MM.1S (cell line): Measurements from ENCODE around the gene MTFR1L.

ENCODE experiments used
- DNase-seq: peaks from one replicate; pipeline ENCODE4 v3.0.0-alpha.2; 2015
- H2AFZ ChIP-seq: fragments of 300-600 bp; sonication (generic); 2 replicates; pipeline ENCODE4 v1.6.0; 2016; ENCODE audit warnings: antibody characterized with exemption, low read length
- H3F3A ChIP-seq: fragments of 300-600 bp; sonication (generic); 2 replicates; pipeline ENCODE4 v1.6.1; 2016; ENCODE audit warnings: mild to moderate bottlenecking, antibody characterized with exemption, low read length, moderate library complexity, mixed read lengths; ENCODE audit not compliant: insufficient read depth
- H3K27ac ChIP-seq: fragments of 300-600 bp; sonication (generic); 2 replicates; pipeline ENCODE4 v1.5.1; 2016; ENCODE audit warnings: mild to moderate bottlenecking, low read length
- H3K27me3 ChIP-seq: fragments of 300-600 bp; sonication (generic); replicated peaks from 2 replicates; pipeline ENCODE4 v1.6.0; 2016; ENCODE audit warnings: low read length; ENCODE audit not compliant: insufficient read depth
- H3K36me3 ChIP-seq: fragments of 300-600 bp; sonication (generic); replicated peaks from 2 replicates; pipeline ENCODE4 v1.6.1; 2016; ENCODE audit warnings: mild to moderate bottlenecking, low read length, mixed read lengths; ENCODE audit not compliant: insufficient read depth
- H3K4me1 ChIP-seq: fragments of 300-600 bp; sonication (generic); 2 replicates; pipeline ENCODE4 v1.6.1; 2016; ENCODE audit warnings: low read length, mixed read lengths
- H3K4me2 ChIP-seq: fragments of 300-600 bp; sonication (generic); 2 replicates; pipeline ENCODE4 v1.6.0; 2016; ENCODE audit warnings: low read depth, low read length
- H3K4me3 ChIP-seq: fragments of 300-600 bp; sonication (generic); 2 replicates; pipeline ENCODE4 v1.5.1; 2016; ENCODE audit warnings: low read length, mixed read lengths
- H3K79me2 ChIP-seq: fragments of 300-600 bp; sonication (generic); 2 replicates; pipeline ENCODE4 v1.6.1; 2016; ENCODE audit warnings: mixed run types, low read length, mixed read lengths
- H3K9ac ChIP-seq: fragments of 300-600 bp; sonication (generic); 2 replicates; pipeline ENCODE4 v1.6.1; 2016; ENCODE audit warnings: low read length, mixed read lengths
- H3K9me2 ChIP-seq: fragments of 300-600 bp; sonication (generic); replicated peaks from 2 replicates; pipeline ENCODE4 v1.6.1; 2016; ENCODE audit warnings: mild to moderate bottlenecking, low read length, mixed read lengths; ENCODE audit not compliant: insufficient read depth
- H3K9me3 ChIP-seq: fragments of 300-600 bp; sonication (generic); replicated peaks from 2 replicates; pipeline ENCODE4 v1.6.1; 2016; ENCODE audit warnings: mild to moderate bottlenecking, low read length, mixed read lengths; ENCODE audit not compliant: insufficient read depth
- H4K20me1 ChIP-seq: fragments of 300-600 bp; sonication (generic); 2 replicates; pipeline ENCODE4 v1.6.1; 2016; ENCODE audit warnings: mild to moderate bottlenecking, low read length, moderate library complexity, mixed read lengths; ENCODE audit not compliant: insufficient read depth
- EZH2 ChIP-seq: fragments of 300-600 bp; sonication (generic); optimal IDR thresholded peaks from 2 replicates; pipeline ENCODE3; 2017; ENCODE audit warnings: low read depth, mild to moderate bottlenecking, antibody characterized with exemption, low read length, mixed read lengths
- EZH2phosphoT487 ChIP-seq: fragments of 300-600 bp; sonication (generic); IDR thresholded peaks from 2 replicates; pipeline ENCODE4 v1.6.1; 2018; ENCODE audit warnings: antibody characterized with exemption, low read length
- TF ChIP-seq, protein P1 (sequence below): fragments of 300-600 bp; sonication (generic); IDR thresholded peaks from 2 replicates; pipeline ENCODE4 v1.5.1; 2016; ENCODE audit warnings: antibody characterized with exemption, low read length, mixed read lengths

The MTFR1L gene

GRCh38 chr1:25809283-25809926, 10.3 kb upstream of the MTFR1L start:
- Histone ChIP-seq H3K27ac (no peak overlapping the region), H3K4me1 (no peaks in the 10 kb centered on the region), H3K4me3 (no peak overlapping the region), H2AFZ (no peak overlapping the region), H3K9me2 (no peaks in the 10 kb centered on the region), H3K9me3 (no peaks in the 10 kb centered on the region), H3K4me2 (no peak overlapping the region), H3K9ac (no peak overlapping the region), H3F3A (no peaks in the 10 kb centered on the region), H3K27me3 (no peaks in the 10 kb centered on the region), H3K79me2 (no peaks in the 10 kb centered on the region), H3K36me3 (no peaks in the 10 kb centered on the region), H4K20me1 (no peaks in the 10 kb centered on the region)
- TF ChIP-seq, protein P1, sequence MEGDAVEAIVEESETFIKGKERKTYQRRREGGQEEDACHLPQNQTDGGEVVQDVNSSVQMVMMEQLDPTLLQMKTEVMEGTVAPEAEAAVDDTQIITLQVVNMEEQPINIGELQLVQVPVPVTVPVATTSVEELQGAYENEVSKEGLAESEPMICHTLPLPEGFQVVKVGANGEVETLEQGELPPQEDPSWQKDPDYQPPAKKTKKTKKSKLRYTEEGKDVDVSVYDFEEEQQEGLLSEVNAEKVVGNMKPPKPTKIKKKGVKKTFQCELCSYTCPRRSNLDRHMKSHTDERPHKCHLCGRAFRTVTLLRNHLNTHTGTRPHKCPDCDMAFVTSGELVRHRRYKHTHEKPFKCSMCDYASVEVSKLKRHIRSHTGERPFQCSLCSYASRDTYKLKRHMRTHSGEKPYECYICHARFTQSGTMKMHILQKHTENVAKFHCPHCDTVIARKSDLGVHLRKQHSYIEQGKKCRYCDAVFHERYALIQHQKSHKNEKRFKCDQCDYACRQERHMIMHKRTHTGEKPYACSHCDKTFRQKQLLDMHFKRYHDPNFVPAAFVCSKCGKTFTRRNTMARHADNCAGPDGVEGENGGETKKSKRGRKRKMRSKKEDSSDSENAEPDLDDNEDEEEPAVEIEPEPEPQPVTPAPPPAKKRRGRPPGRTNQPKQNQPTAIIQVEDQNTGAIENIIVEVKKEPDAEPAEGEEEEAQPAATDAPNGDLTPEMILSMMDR: no peak
- TF ChIP-seq EZH2phosphoT487 (no peak), EZH2 (no peak)
- DNase-seq: no peak

DNA sequence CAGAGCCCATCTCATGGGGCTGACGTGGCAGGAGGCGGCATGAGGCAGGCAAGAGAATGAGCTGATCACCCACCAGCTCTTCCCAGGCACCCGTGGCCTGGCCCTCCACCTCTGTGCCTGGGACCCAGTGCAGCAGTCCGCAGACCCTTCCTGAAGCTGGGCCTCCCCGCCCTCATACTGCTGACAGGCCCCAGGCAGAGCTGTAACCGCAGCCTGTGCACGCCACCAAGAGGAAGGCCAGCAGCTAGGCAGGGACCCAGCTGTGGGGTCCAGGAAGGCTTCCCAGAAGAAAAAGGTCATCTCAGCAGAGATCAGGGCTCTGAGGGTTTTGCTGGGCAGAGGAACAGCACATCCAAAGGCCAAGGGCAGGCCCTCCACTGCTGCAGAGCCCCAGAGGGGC, 9.8 kb upstream of the MTFR1L start:
- Histone ChIP-seq H3K27ac (no peak overlapping the region), H3K4me2 (no peak overlapping the region), H3K27me3 (no peaks in the 10 kb centered on the region), H3K4me3 (no peak overlapping the region), H3F3A (no peaks in the 10 kb centered on the region), H3K9me2 (no peaks in the 10 kb centered on the region), H3K9me3 (no peaks in the 10 kb centered on the region), H4K20me1 (no peaks in the 10 kb centered on the region), H3K9ac (no peak overlapping the region), H2AFZ (no peak overlapping the region), H3K36me3 (no peaks in the 10 kb centered on the region), H3K79me2 (no peaks in the 10 kb centered on the region), H3K4me1 (no peaks in the 10 kb centered on the region)
- no peak for DNase-seq
- no peak for TF ChIP-seq EZH2
- no peak for TF ChIP-seq EZH2phosphoT487
- TF ChIP-seq, protein P1: no peak

DNA sequence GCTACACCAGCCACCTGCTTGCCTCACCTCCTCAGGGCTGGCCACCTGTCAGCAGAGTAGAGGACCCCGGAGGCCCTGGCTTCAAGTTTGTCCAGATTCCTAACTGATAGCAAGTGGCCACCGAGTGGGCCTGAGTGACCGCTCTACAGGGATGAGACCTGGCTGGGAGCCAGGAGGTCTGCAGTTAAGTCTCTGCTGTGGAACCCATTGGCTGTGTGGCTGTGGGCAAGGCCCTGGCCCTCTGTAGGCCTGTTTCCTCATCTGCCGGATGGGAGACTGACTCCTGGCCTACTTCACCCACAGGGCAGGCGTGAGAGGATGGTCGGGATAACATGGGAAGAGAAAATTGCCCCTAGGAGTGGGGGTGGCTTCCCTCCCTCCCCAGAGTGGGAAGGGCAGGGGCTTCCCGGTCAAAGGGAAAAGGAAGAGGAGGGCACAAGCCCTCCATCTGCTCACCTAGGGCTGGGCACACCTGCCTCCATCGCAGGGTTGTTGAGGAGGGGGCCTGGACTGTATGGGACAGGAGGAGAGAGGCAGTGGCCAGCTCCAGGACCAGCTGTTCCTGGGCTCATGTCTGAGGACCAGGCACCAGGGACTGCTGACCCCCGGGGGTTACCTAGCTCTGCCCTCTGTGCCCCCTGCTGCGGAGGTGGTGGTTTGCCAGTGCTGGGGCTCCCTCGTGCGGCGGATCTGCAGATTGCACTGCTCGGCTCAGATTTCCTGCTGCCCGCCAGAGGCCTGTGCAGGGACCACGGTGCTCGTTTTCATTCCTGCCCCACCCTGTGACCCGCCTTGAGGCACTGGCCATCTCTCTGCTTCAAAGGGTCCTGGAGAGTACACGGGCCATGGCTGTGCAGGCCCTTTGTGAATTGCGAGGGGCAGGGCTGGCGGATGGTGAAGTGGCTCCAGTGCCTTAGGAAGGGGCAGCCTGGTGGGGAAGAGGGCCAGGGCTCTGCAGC, 9.1 kb upstream of the MTFR1L start:
- H3K4me2 ChIP-seq: no peak overlapping the region
- H3K79me2 ChIP-seq: no peaks in the 10 kb centered on the region
- H3K36me3 ChIP-seq: no peaks in the 10 kb centered on the region
- no peaks in the 10 kb centered on the region for H4K20me1 ChIP-seq
- no peaks in the 10 kb centered on the region for H3K27me3 ChIP-seq
- H2AFZ ChIP-seq: no peak overlapping the region
- H3K9ac ChIP-seq: no peak overlapping the region
- no peak overlapping the region for H3K27ac ChIP-seq
- H3F3A ChIP-seq: no peaks in the 10 kb centered on the region
- peak; percentile 50 for DNase-seq
- no peaks in the 10 kb centered on the region for H3K4me1 ChIP-seq
- TF ChIP-seq, protein P1: peak; percentile 95
- no peak for TF ChIP-seq EZH2
- TF ChIP-seq EZH2phosphoT487: no peak
- no peaks in the 10 kb centered on the region for H3K9me2 ChIP-seq
- H3K9me3 ChIP-seq: no peaks in the 10 kb centered on the region
- no peak overlapping the region for H3K4me3 ChIP-seq
